Endothelial cell of umbilical vein (primary cell): ENCODE data around the gene PRKAR1B. TPM values are rescaled to one million over a fixed set of nuclear protein-coding genes. Genes with fewer than 3 reads are reported as not detected.

Experiments
- BruUV-seq: library from RNA; stranded (reverse); fragments of 400-500 nt; replicated peaks from 2 replicates; lab custom pipeline; 2021; lab: Mats Ljungman, UMichigan
- CTCF ChIA-PET: fragments of 300-600, 350-600 bp; sonication (Branson Sonifier 250); formaldehyde crosslinking; loops from one replicate; lab custom pipeline; 2021; ENCODE audit warnings: antibody characterized with exemption, inconsistent platforms; lab: Charles Lee
- POLR2A ChIA-PET: fragments of 300-600, 350-600 bp; sonication (Branson Sonifier 250); formaldehyde crosslinking; loops from one replicate; lab custom pipeline; 2021; ENCODE audit warnings: antibody characterized with exemption, inconsistent platforms; lab: Charles Lee
- DNase-seq: peaks from one replicate; pipeline ENCODE4 v3.0.0-alpha.2; 2011; ENCODE audit warnings: low read depth, low spot score
- FAIRE-seq: peaks from 2 replicates; lab custom pipeline; 2011; peaks lifted over from hg19 to GRCh38; lab: Jason Lieb, UNC
- H2AFZ ChIP-seq: 2 replicates; pipeline ENCODE4 v1.6.0; 2012; ENCODE audit warnings: low read depth, low read length, control low read depth, inconsistent platforms
- H3K27ac ChIP-seq: 2 replicates; pipeline ENCODE4 v1.5.1; 2011; ENCODE audit warnings: low read depth, mild to moderate bottlenecking, control low read depth, low read length, moderate library complexity; ENCODE audit not compliant: insufficient read depth
- H3K27me3 ChIP-seq, 2 experiments: 2 replicates each; pipeline versions ENCODE4 v1.6.0 to v1.6.1; 2011; ENCODE audit warnings: low read length in 2 of 2, mixed read lengths in 1 of 2; ENCODE audit not compliant: control insufficient read depth in 2 of 2, insufficient read depth in 2 of 2
- H3K36me3 ChIP-seq, 2 experiments: 2 replicates in 1 of 2; 3 replicates in 1 of 2; pipeline ENCODE4 v1.5.1; 2011; ENCODE audit warnings: low read length in 2 of 2, mild to moderate bottlenecking in 1 of 2, moderate library complexity in 1 of 2; ENCODE audit not compliant: control insufficient read depth in 2 of 2, insufficient read depth in 2 of 2; ENCODE audit errors: extremely low read depth in 1 of 2
- H3K4me1 ChIP-seq: 3 replicates; pipeline ENCODE4 v1.5.1; 2011; ENCODE audit warnings: mild to moderate bottlenecking, low read length; ENCODE audit not compliant: control insufficient read depth, insufficient read depth; ENCODE audit errors: extremely low read depth
- H3K4me2 ChIP-seq: 2 replicates; pipeline ENCODE4 v1.6.1; 2011; ENCODE audit warnings: low read length, control low read depth, mixed read lengths; ENCODE audit not compliant: insufficient read depth
- H3K4me3 ChIP-seq, 3 experiments: fragments of 200-600 bp in 1 of 3; sonication (generic), shearing (Covaris generic) in 1 of 3; replicated peaks in 1 of 3; 2 replicates each; pipeline ENCODE4 v1.5.1; 2011 to 2016; ENCODE audit warnings: control low read depth in 3 of 3, low read length in 3 of 3, mild to moderate bottlenecking in 2 of 3, inconsistent platforms in 1 of 3, low read depth in 1 of 3, moderate library complexity in 1 of 3; ENCODE audit not compliant: insufficient read depth in 1 of 3
- H3K79me2 ChIP-seq: 2 replicates; pipeline ENCODE4 v1.6.0; 2012; ENCODE audit warnings: low read length, inconsistent platforms; ENCODE audit not compliant: control insufficient read depth, insufficient read depth
- H3K9ac ChIP-seq: replicated peaks from 2 replicates; pipeline ENCODE3; 2011; ENCODE audit warnings: low read length, control low read depth; ENCODE audit not compliant: insufficient read depth; ENCODE audit errors: extremely low read depth
- H3K9me1 ChIP-seq: replicated peaks from 3 replicates; pipeline ENCODE4 v1.6.0; 2011; ENCODE audit warnings: mild to moderate bottlenecking, low read length; ENCODE audit not compliant: control insufficient read depth, insufficient read depth; ENCODE audit errors: extremely low read depth
- H3K9me3 ChIP-seq: replicated peaks from 2 replicates; pipeline ENCODE4 v1.5.1; 2012; ENCODE audit warnings: low read length, inconsistent platforms; ENCODE audit not compliant: control insufficient read depth, insufficient read depth
- H4K20me1 ChIP-seq: replicated peaks from 2 replicates; pipeline ENCODE3; 2011; ENCODE audit warnings: mild to moderate bottlenecking, low read length; ENCODE audit not compliant: control insufficient read depth, insufficient read depth; ENCODE audit errors: extremely low read depth
- CTCF ChIP-seq, 2 donors: IDR thresholded peaks; 1 replicate in 1 of 2; 2 replicates in 1 of 2; pipeline ENCODE4 v1.5.1; 2011; ENCODE audit warnings: low read length in 2 of 2, mild to moderate bottlenecking in 2 of 2, moderate library complexity in 2 of 2, control low read depth in 1 of 2, inconsistent platforms in 1 of 2, low read depth in 1 of 2; ENCODE audit not compliant: insufficient read depth in 1 of 2; ENCODE audit errors: extremely low read depth in 1 of 2
- EZH2 ChIP-seq: IDR thresholded peaks from 2 replicates; pipeline ENCODE4 v1.6.1; 2012; ENCODE audit warnings: borderline replicate concordance, low read depth, mild to moderate bottlenecking, moderate library complexity, low read length, inconsistent platforms; ENCODE audit not compliant: severe bottlenecking
- FOS ChIP-seq: IDR thresholded peaks from 2 replicates; pipeline ENCODE4 v1.6.1; 2011; ENCODE audit warnings: mild to moderate bottlenecking, low read length, moderate library complexity, borderline replicate concordance; ENCODE audit not compliant: insufficient read depth
- GATA2 ChIP-seq: IDR thresholded peaks from 2 replicates; pipeline ENCODE4 v1.7.0; 2011; ENCODE audit warnings: low read depth, mild to moderate bottlenecking, moderate library complexity, mixed read lengths, low read length; ENCODE audit not compliant: insufficient read length, insufficient read depth
- JUN ChIP-seq: IDR thresholded peaks from 2 replicates; pipeline ENCODE4 v1.6.1; 2011; ENCODE audit warnings: borderline replicate concordance, low read depth; ENCODE audit not compliant: insufficient read length, insufficient read depth
- MAX ChIP-seq: IDR thresholded peaks from 2 replicates; pipeline ENCODE4 v1.6.1; 2011; ENCODE audit not compliant: insufficient read depth, insufficient read length
- MYC ChIP-seq: IDR thresholded peaks from one replicate; pipeline ENCODE4 v1.6.1; 2011; ENCODE audit warnings: mild to moderate bottlenecking, low read depth, low read length
- POLR2A ChIP-seq: IDR thresholded peaks from 2 replicates; pipeline ENCODE4 v1.6.1; 2012; ENCODE audit warnings: low read depth, mild to moderate bottlenecking, control low read depth, low read length
- POLR2AphosphoS5 ChIP-seq: IDR thresholded peaks from 2 replicates; pipeline ENCODE4 v1.6.1; 2012; ENCODE audit warnings: low read depth, mild to moderate bottlenecking, control low read depth, low read length, moderate library complexity; ENCODE audit not compliant: insufficient read depth
- dilution Hi-C: fragments of 300-500 bp; cut with MboI; formaldehyde crosslinking; loops from one replicate; pipeline ENCODE4 v1.15.0; 2019; ENCODE audit warnings: low sequenced_read_pairs; ENCODE audit not compliant: extremely low pct_ligation_motif_present
- intact Hi-C: fragments of 100-400 bp; cut with micrococcal nuclease; formaldehyde crosslinking; loops from one replicate; pipeline ENCODE4 v1.10.0; 2022
- polyA plus RNA-seq, 4 experiments: library from polyadenylated mRNA; depleted of rRNA in 3 of 4; stranded (reverse) in 3 of 4; unstranded in 1 of 4; fragments of >200 nt; gene quantifications; 2 replicates each; pipeline versions ENCODE4 v1.2.1 to v1.2.3, GENCODE V29; 2011 to 2012; ENCODE audit warnings: missing spikeins in 1 of 4
- total RNA-seq: library from RNA; stranded (reverse); gene quantifications from 2 replicates; pipeline ENCODE4 v1.2.3, GENCODE V29; 2021

Gene PRKAR1B
- total and polyA plus RNA-seq, 2 donors (not counting 3 experiments of a cell fraction or from before 2014, with no cell fraction given): 15.4 to 29.2 TPM

- Histone ChIP-seq H3K9me1 (no peaks in the 10 kb centered on the region), H3K36me3 (no peaks in the 10 kb centered on the region), H3K27me3 (no peaks in the 10 kb centered on the region), H3K4me1 (peaks cover 15% of the 10 kb centered on the region), H3K79me2 (peaks cover 10% of the 10 kb centered on the region), H3K4me2 (no peak overlapping the region), H2AFZ (no peak overlapping the region), H3K4me3 (no peak overlapping the region), H4K20me1 (no peaks in the 10 kb centered on the region), H3K27ac (no peak overlapping the region), H3K9me3 (no peaks in the 10 kb centered on the region), H3K9ac (no peak overlapping the region)
- dilution Hi-C loops (no loop called here), intact Hi-C loops (no loop called here)
- TF ChIP-seq MYC (no peak), POLR2A (no peak), POLR2AphosphoS5 (no peak), GATA2 (no peak), EZH2 (no peak), FOS (no peak), CTCF (IDR thresholded peaks at IDR 0.05; ENCODE audit: extremely low read depth in 1 of 2, insufficient read depth in 1 of 2, low read depth in 1 of 2, low read length in 2 of 2) (no peak), JUN (no peak), MAX (no peak)
- DNase-seq (no peak), FAIRE-seq (no peak)
- ChIA-PET POLR2A (no interaction called here), CTCF (no interaction called here)
- no TSS peak for BruUV-seq
Measured at GRCh38 chr7:723541-723940, 3.5 kb downstream of the PRKAR1B start.
